ENCODE results near the gene POU3F1.

DNA sequence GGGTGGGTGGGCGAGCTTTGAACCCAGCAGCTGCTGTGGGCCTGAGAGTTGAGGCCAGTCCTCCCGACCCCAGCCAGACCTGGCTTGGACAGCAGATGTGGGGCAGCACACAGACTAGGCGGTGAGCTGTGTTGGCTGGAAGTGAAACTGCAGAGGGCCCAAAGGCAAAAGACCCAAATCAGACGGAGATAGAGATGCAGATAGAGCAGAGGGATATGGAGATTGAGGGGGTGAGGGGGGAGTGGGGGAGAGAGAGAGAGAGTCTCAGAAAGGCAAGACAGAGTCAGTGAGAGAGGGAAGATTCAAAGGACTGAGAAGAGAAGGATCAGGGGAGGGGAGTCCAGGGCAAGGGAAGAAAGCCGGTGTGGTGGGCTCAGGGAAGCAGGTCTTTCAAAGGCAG is 17.0 kb upstream of the POU3F1 start:
- TF ChIP-seq, protein P1, sequence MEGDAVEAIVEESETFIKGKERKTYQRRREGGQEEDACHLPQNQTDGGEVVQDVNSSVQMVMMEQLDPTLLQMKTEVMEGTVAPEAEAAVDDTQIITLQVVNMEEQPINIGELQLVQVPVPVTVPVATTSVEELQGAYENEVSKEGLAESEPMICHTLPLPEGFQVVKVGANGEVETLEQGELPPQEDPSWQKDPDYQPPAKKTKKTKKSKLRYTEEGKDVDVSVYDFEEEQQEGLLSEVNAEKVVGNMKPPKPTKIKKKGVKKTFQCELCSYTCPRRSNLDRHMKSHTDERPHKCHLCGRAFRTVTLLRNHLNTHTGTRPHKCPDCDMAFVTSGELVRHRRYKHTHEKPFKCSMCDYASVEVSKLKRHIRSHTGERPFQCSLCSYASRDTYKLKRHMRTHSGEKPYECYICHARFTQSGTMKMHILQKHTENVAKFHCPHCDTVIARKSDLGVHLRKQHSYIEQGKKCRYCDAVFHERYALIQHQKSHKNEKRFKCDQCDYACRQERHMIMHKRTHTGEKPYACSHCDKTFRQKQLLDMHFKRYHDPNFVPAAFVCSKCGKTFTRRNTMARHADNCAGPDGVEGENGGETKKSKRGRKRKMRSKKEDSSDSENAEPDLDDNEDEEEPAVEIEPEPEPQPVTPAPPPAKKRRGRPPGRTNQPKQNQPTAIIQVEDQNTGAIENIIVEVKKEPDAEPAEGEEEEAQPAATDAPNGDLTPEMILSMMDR (IDR thresholded peaks at IDR 0.05; ENCODE audit: low read depth, low read length), result no peak
- no peak for TF ChIP-seq EZH2phosphoT487 (IDR thresholded peaks at IDR 0.05; ENCODE audit: low read depth)

Data from OCI-LY3 (cell line).